Hepatocyte (in vitro differentiated cells): ENCODE results near the gene KRT35.

Experiments
- EZH2 ChIP-seq: fragments of 200-600 bp; sonication (generic); IDR thresholded peaks from 2 replicates; pipeline ENCODE4 v1.6.1; 2016; ENCODE audit warnings: antibody characterized with exemption, mild to moderate bottlenecking, borderline replicate concordance
- TF ChIP-seq, protein P1 (sequence below): fragments of 200-600 bp; sonication (generic); IDR thresholded peaks from 2 replicates; pipeline ENCODE4 v1.5.1; 2016; ENCODE audit warnings: antibody characterized with exemption, mild to moderate bottlenecking; ENCODE audit not compliant: poor library complexity

DNA sequence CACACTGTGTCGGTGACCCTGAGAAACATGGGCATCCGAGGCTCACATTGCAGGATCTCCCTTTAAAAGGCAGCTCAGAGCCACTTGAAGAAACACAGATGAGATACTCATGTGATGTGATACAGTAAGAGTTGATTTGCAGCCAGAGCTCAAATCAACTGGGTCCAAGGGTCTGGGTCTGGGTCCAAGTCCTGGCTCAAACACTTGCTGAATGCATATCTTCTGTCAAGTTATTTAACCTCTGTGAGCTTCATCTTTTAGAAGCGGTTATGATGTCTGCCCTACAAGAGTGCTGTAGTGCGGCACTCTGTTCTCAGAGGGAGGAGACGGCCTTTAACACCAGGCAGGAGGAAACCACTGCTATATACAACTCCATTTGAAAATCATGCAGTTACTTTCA lies 46.5 kb downstream of the KRT35 start:
- no peak for TF ChIP-seq EZH2
- TF ChIP-seq, protein P1, sequence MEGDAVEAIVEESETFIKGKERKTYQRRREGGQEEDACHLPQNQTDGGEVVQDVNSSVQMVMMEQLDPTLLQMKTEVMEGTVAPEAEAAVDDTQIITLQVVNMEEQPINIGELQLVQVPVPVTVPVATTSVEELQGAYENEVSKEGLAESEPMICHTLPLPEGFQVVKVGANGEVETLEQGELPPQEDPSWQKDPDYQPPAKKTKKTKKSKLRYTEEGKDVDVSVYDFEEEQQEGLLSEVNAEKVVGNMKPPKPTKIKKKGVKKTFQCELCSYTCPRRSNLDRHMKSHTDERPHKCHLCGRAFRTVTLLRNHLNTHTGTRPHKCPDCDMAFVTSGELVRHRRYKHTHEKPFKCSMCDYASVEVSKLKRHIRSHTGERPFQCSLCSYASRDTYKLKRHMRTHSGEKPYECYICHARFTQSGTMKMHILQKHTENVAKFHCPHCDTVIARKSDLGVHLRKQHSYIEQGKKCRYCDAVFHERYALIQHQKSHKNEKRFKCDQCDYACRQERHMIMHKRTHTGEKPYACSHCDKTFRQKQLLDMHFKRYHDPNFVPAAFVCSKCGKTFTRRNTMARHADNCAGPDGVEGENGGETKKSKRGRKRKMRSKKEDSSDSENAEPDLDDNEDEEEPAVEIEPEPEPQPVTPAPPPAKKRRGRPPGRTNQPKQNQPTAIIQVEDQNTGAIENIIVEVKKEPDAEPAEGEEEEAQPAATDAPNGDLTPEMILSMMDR = no peak
